Fibroblast of the conjunctiva (primary cell): Measurements from ENCODE around the gene THYN1.

ENCODE experiments used
- DNase-seq: peaks from one replicate; pipeline ENCODE4 v3.0.0-alpha.2; 2010; ENCODE audit warnings: low read depth

Gene THYN1

GRCh38 chr11:134248910-134249480, 4.2 kb downstream of the THYN1 start:
- DNase-seq = no peak

- DNase-seq = no peak
Measured at GRCh38 chr11:134246678-134247077, 6.5 kb downstream of the THYN1 start.

DNA sequence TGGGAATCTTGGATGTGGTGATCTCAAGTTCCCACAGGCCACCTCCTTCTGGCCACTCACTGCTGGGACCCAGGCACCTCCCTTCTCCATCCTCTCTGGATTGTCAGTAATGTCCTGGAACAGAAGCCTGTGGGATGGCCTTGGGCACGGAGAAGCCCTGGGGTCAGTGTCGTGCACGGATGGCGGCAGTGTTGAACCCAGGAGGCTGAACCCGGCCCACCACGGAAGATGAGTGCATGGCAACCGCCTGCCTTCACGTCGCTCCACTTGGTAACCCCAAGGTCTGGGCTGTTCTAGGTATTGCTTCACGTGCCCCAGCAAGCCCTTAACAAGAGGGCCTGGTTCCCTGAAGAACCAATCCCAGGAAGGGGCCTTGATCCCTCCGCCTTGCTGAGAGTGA, 7.1 kb downstream of the THYN1 start:
- DNase-seq = no peak

DNA sequence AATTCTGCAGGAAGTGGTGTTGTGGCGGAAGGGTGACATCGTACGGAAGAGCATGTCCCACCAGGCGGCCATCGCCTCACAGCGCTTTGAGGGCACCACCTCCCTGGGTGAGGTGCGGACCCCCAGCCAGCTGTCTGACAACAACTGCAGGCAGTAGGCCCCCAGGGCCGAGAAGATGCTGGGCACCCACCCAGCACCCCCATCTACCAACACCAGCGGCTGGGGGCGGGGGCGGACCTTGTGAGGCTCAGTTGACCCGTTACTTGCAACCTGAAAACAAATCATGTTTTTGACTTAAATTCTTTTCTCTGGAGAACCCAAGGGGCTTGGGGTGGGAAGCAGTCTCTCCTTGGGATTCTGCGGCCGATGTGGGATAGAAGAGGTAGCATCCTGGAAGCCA, 7.7 kb downstream of the THYN1 start:
- DNase-seq = no peak

- DNase-seq = no peak
Measured at GRCh38 chr11:134244593-134244992, 8.6 kb downstream of the THYN1 start.

GRCh38 chr11:134243913-134244312, 9.2 kb downstream of the THYN1 start:
- DNase-seq = no peak

- no peak for DNase-seq
Measured at GRCh38 chr11:134242376-134242775, 10.8 kb downstream of the THYN1 start.

DNA sequence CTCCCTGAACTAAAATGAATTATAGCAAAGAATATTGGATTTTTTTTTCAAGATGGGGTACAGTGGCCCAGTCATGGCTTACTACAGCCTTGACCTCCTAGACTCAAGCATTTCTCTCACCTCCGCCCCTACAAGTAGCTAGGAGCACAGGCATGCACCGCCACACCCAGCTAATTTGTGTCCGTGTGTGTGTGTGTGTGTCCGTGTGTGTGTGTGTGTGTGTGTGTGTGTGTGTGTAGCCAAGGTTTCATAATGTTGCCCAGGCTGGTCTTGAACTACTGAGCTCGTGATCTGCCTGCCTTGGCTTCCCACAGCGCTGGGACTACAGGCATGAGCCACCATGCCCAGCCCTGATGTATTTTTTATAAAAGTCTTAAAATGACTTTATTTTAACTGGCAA, 12.6 kb downstream of the THYN1 start:
- DNase-seq = no peak

GRCh38 chr11:134238956-134239355, 14.2 kb downstream of the THYN1 start:
- no peak for DNase-seq

DNA sequence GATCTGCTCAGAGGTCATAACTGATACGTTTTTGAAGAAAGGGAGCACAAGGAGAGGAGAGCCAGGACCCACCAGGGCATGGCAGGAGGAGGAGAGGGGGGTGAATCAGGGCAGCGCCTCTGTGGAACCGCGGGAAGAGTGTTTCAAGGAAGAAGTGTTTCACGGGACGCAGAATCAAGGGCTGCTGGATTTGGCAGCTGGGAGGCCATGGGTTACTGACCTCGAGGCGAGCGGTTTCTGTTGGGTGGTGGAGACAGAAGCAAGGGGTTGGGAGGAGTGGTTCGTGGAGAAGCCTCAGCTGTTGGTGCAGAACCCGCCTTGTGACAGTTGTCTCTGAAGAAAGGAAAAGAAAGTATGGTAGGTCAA, 15.6 kb downstream of the THYN1 start:
- no peak for DNase-seq

DNA sequence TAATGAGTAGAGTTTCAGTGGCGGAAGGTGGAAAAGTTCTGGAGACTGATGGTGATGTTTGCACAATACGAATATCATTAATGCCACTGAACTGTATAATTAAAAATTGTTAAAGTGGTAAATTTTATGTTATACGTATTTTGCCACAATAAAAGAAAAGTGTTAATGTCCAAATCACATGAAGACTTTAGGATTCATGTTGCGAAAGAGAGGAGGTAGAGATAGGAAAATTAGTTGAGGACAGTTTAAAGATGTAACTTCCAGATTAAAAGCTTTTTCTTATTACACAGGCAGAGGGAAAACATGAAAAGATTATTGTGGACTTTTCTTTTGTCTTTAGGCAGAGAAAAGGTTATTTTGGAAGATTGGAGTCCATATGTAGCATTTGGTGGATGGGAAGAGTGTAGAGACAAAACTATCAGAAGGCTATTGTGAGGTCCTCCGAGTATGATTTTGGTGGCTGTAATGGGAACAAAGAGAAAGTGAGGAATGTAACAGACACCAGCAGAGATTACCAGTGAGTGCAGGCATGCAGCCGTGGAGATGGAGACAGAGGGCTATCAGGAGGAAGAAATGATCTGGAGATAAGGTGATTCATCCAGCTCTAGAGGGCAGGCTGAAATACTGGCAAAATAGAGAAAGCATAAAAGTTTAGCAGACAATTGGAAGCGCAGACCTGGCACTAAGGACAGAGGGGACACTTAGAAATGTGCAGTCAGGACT, 16.2 kb downstream of the THYN1 start:
- no peak for DNase-seq

DNA sequence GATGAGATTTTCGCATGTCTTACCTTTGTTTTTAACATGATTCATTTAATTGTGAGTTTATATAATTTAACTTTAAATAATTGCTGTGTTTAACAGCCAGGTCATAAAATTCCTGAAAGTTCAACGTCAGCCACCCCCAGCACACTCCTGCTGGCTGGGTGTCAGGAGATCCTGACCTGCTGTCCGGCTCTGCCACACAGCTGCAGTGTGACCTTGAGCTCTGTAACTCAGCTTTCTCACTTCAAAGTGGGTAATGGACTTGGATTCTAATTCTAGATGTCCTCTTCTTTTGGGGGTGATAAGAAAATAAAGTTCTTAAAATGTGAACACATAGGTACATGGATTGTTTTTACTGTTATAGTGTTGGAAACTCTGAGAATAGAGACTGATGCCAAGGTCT, 17.8 kb downstream of the THYN1 start:
- no peak for DNase-seq

- DNase-seq = no peak
Measured at GRCh38 chr11:134233729-134234179, 19.4 kb downstream of the THYN1 start.

DNA sequence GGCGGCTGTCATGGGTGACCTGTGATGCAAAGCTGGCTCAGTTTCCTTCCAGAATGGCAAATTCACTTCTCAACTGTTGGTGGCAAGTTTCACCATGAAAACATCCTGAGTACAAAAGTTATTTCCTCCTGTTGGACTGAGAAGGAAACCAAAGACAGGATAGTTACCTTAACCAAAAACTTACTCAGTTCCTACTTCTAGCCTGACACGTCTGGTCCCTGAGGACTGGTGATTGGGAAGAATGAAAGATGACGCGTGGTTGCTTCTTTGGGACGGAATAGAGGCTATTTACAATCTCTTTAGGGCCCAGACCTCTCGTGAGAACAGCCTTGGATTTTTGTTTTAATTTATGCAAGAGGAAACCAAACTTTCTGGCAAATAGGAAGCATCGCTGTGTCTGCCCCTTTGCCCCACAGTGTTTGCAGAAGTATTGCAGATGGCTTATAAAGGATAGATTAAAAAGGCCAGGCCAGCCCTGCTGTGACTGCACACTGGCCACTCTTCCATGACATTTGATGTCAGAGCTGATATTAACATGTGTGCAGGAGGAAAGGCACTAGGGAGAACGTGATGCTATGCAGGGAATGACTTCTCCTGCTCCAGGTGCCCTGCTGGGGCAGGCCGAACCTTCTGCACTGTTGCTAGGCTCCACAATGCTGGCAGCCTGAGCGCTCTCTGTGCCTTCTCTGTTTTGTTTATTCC, 21.0 kb downstream of the THYN1 start:
- no peak for DNase-seq

DNA sequence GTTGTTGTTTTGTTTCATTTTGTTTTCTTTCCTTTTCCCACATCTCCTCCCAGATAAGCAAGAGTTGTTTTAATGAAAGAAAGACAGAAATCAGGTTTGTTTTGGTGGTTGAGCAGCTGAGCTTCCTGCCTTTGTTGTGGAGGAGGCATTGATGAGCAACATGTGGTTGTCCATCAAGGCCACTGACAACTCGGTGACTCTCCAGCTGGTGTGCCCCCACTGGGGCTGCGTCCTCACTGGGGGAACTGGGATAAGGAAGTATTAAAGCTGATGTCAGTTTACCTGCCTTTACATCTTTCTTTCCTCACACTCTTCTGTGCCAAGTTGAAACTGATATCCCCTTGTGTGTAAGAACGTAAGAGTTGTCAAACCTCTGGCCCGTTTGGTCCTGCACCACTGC, 22.8 kb downstream of the THYN1 start:
- no peak for DNase-seq

- no peak for DNase-seq
Measured at GRCh38 chr11:134229126-134229790, 23.9 kb downstream of the THYN1 start.

DNA sequence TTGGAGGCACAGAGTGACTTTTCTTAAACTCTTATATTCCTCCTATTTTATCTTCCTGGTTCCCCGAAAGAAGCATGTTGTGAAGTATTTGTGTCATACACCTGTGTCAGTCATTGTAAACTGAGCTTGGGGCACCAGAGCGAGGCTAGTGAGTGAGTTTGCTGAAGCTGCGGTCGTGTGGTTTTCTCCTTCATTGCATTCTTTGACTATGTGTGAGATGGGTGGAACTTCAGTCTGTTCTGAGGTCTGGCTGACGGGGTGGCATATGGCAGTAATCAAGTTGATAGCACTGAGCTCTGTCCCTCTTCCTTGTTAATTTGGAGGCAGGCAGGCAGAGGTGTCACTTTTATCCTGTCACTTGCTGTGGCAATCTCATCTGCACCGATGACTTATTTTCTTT, 24.5 kb downstream of the THYN1 start:
- no peak for DNase-seq

DNA sequence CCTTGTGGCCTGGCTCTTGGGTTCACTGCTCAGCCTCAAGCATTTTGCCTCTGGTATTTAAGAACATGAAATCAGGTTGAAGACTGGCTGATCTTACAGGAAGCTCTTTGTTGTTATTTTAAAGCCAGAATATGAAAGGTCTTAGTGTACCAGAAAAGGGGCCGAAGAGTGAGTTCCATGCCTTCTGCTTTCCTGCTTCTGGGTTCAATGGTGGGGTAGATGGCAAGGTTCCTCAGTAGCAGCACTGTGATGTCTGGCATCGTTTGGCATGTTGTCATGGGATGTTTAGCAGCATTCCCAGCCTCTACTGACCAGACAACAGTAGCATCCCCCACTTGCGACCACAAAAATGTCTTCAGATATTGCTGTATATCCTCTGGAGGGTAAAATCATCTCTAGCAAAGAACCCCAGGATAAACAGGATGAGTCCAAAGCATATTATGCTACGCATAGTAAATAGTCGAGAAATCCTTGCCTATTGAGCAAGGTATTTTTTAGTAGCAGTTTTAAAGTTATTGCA, 26.3 kb downstream of the THYN1 start:
- DNase-seq = no peak

DNA sequence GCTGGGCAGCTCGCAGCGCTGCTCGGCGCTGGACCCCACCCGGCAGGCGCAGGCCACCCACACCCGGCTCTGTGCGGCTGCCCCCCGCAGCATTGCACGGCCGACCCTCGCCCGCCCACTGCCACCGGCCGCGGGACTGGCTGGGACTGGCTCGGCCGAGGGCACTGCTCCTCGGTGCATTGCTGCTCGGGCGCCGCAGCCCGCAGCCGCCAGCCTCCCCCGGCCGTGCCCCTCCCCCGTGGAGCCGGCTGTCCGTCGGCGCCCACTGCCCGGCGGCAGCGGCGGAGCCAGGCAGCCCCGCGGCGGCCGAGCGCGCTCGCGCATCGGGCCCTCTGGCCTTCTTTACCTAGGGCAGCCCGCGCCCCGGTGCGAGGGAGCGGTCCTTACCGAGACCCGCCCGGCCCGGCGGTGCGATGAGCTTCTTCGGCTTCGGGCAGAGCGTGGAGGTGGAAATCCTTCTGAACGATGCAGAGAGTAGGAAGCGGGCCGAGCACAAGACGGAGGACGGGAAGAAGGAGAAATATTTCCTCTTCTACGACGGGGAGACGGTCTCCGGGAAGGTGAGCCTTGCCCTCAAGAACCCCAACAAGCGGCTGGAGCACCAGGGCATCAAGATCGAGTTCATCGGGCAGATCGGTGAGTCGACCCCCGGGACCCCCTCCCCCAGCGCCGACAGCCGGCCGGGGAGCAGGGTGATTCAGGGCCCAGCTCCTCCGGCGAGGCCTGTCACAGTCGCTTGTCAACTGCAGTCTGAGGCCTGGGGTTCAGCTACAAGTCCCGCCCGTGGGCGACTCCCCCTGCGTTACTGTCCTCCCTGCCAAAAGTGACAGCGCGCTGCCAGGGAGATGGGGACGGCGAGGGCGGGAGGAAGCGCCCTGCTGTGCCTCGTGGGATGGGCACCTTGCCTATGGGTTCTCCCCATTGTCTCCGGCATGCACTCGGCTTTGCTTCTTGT, 28.2 kb downstream of the THYN1 start:
- no peak for DNase-seq

DNA sequence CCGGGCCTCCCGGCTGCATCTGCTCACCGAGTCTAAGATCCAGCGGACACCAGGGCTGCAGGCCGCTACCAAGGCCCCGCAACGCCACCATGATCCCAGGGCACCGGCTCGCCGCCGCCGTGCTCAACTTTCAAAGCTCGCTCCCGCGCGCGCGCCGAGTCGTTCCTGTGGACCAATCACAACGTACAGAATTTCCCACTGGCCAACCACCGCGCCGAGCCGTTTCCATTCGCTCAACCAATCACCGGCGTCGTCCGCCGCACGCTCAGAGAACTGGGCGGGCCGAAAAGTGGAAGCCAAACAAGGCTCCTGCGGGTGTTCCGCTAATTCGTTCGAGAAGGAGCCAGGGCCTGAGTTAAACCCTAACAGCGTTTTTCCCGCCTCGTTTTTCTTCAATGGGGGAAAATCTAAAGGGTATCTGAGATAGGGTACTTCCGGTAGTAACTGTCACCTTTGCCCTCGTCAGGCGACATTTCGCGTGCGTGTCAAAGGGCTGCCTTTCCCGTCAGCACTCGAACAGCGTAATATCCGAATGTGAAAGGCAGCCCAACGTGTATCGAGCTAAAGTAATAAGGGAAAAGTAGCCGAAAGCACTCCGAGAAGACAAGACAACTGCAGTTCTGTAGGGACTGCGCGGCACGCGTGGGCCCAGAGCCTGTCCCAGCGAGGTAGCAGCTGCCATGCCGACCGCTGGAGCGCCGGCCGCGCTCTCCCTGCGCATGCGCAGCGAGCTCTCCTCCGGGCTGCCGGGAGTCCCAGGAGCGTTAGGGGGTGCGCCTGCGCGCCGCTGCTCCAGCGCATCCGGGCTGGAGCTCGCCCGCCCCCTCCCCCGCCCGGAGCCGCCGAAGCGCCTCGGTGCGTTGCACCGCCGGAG, 29.1 kb downstream of the THYN1 start, which contains the start of the genes NCAPD3 and VPS26B:
TSS of gene NCAPD3 (minus strand) at position 132 of the 874 bp plus-strand sequence. CDS start at position 91, 41 bp downstream.
TSS of gene VPS26B (plus strand) at position 836 of the 874 bp plus-strand sequence. CDS start 452 bp downstream, outside the sequence.
- peak; percentile 92 for DNase-seq
